HEK293T (cell line): ENCODE data around the gene MYO5C.

Experiments
- ARNT ChIP-seq: fragments of 450-650 bp; IDR thresholded peaks from 2 replicates; pipeline ENCODE4 v1.6.1; 2017; ENCODE audit warnings: mild to moderate bottlenecking
- BHLHE40 ChIP-seq: fragments of 450-650 bp; IDR thresholded peaks from 2 replicates; pipeline ENCODE4 v1.6.1; 2016; ENCODE audit warnings: mild to moderate bottlenecking, moderate library complexity, borderline replicate concordance
- ELF4 ChIP-seq: fragments of 450-650 bp; IDR thresholded peaks from 2 replicates; pipeline ENCODE4 v1.6.1; 2017; ENCODE audit warnings: antibody characterized with exemption
- FOXA1 ChIP-seq: fragments of 450-650 bp; IDR thresholded peaks from 2 replicates; pipeline ENCODE4 v1.6.1; 2016; ENCODE audit warnings: mild to moderate bottlenecking
- FOXK2 ChIP-seq: fragments of 450-650 bp; IDR thresholded peaks from 2 replicates; pipeline ENCODE4 v1.6.1; 2016; ENCODE audit warnings: mild to moderate bottlenecking
- HDGF ChIP-seq: fragments of 450-650 bp; IDR thresholded peaks from 2 replicates; pipeline ENCODE4 v1.6.1; 2017; ENCODE audit warnings: antibody characterized with exemption, borderline replicate concordance
- NFRKB ChIP-seq: fragments of 450-650 bp; IDR thresholded peaks from 2 replicates; pipeline ENCODE4 v1.6.1; 2016; ENCODE audit warnings: mild to moderate bottlenecking, moderate library complexity
- SP1 ChIP-seq: fragments of 450-650 bp; IDR thresholded peaks from 2 replicates; pipeline ENCODE4 v1.6.1; 2017
- SUZ12 ChIP-seq: fragments of 450-650 bp; IDR thresholded peaks from 2 replicates; pipeline ENCODE4 v1.6.1; 2016; ENCODE audit warnings: mild to moderate bottlenecking
- ZNF384 ChIP-seq: fragments of 450-650 bp; IDR thresholded peaks from 2 replicates; pipeline ENCODE4 v1.6.1; 2016

- TF ChIP-seq SP1 (no peak), BHLHE40 (no peak), FOXK2 (no peak), FOXA1 (no peak), ELF4 (no peak), ARNT (no peak), NFRKB (no peak), HDGF (no peak), SUZ12 (no peak), ZNF384 (no peak)
Measured at GRCh38 chr15:52243697-52244555, 51.7 kb downstream of the MYO5C start.
